K562 (cell line): ENCODE results near the gene OR1N2. TPM values are rescaled to one million over a fixed set of nuclear protein-coding genes. Genes with fewer than 3 reads are reported as not detected.

ENCODE experiments used
- ADNP ChIP-seq: fragments of 200-800 bp; sonication (Bioruptor generic); IDR thresholded peaks from 2 replicates; pipeline ENCODE4 v1.6.1; 2016; ENCODE audit warnings: missing genetic modification characterization, missing compliant biosample characterization
- IFI16 ChIP-seq: fragments of 250-450 bp; sonication (Bioruptor Pico); IDR thresholded peaks from 2 replicates; pipeline ENCODE4 v2.1.2; 2022; ENCODE audit warnings: mild to moderate bottlenecking, inconsistent platforms
- TAF15 ChIP-seq: fragments of 200-400 bp; formaldehyde crosslinking; IDR thresholded peaks from 2 replicates; pipeline ENCODE4 v1.6.1; 2017; ENCODE audit warnings: mild to moderate bottlenecking, low read depth, low read length, moderate library complexity
- THRAP3 ChIP-seq: fragments of 450-650 bp; IDR thresholded peaks from 2 replicates; pipeline ENCODE4 v1.6.1; 2016; ENCODE audit warnings: mild to moderate bottlenecking, inconsistent platforms, borderline replicate concordance
- polyA plus RNA-seq, 8 experiments: library from polyadenylated mRNA; depleted of rRNA in 4 of 8; stranded (reverse) in 5 of 8; unstranded in 3 of 8; fragments of >200 nt; fragmentation: Nextera tagmentation in 2 of 8; fragmentation: Illumina TruSeq in 1 of 8; extraction: Ambion mirVana in 2 of 8; extraction: Trizol in 1 of 8; gene quantifications; 2 replicates each; pipeline versions ENCODE4 v1.2.1 to v1.2.3, GENCODE V29; 2011 to 2014; ENCODE audit warnings: inconsistent platforms in 1 of 8, missing spikeins in 1 of 8
- total RNA-seq, 7 experiments: library from RNA; depleted of rRNA in 6 of 7; stranded (reverse); fragments of >200 nt in 6 of 7; fragmentation: Illumina TruSeq in 2 of 7; extraction: Trizol in 2 of 7; gene quantifications; 2 replicates each; pipeline versions ENCODE4 v1.2.1 to v1.2.3, GENCODE V29; 2011 to 2021; ENCODE audit warnings: low replicate concordance in 1 of 7
- TF ChIP-seq, protein P1 (sequence below): fragments of 450-650 bp; IDR thresholded peaks from 2 replicates; pipeline ENCODE4 v1.6.1; 2017; ENCODE audit warnings: antibody characterized with exemption, mild to moderate bottlenecking
- TF ChIP-seq, protein P2 (sequence below): sonication (generic); formaldehyde crosslinking; IDR thresholded peaks from 2 replicates; pipeline ENCODE4 v1.8.1; 2023; ENCODE audit warnings: mild to moderate bottlenecking, missing genetic modification reagents, moderate library complexity

OR1N2 gene
- total and polyA plus RNA-seq, 9 of the 15 experiments (the other 6 are each of a cell fraction or from before 2014, with no cell fraction given) = not detected

- TF ChIP-seq, protein P1, sequence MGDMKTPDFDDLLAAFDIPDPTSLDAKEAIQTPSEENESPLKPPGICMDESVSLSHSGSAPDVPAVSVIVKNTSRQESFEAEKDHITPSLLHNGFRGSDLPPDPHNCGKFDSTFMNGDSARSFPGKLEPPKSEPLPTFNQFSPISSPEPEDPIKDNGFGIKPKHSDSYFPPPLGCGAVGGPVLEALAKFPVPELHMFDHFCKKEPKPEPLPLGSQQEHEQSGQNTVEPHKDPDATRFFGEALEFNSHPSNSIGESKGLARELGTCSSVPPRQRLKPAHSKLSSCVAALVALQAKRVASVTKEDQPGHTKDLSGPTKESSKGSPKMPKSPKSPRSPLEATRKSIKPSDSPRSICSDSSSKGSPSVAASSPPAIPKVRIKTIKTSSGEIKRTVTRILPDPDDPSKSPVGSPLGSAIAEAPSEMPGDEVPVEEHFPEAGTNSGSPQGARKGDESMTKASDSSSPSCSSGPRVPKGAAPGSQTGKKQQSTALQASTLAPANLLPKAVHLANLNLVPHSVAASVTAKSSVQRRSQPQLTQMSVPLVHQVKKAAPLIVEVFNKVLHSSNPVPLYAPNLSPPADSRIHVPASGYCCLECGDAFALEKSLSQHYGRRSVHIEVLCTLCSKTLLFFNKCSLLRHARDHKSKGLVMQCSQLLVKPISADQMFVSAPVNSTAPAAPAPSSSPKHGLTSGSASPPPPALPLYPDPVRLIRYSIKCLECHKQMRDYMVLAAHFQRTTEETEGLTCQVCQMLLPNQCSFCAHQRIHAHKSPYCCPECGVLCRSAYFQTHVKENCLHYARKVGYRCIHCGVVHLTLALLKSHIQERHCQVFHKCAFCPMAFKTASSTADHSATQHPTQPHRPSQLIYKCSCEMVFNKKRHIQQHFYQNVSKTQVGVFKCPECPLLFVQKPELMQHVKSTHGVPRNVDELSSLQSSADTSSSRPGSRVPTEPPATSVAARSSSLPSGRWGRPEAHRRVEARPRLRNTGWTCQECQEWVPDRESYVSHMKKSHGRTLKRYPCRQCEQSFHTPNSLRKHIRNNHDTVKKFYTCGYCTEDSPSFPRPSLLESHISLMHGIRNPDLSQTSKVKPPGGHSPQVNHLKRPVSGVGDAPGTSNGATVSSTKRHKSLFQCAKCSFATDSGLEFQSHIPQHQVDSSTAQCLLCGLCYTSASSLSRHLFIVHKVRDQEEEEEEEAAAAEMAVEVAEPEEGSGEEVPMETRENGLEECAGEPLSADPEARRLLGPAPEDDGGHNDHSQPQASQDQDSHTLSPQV = no peak
- TF ChIP-seq TAF15 (no peak), ADNP (tag) (no peak), THRAP3 (no peak), IFI16 (CRISPR knock-in tag) (no peak)
- TF ChIP-seq, protein P2, sequence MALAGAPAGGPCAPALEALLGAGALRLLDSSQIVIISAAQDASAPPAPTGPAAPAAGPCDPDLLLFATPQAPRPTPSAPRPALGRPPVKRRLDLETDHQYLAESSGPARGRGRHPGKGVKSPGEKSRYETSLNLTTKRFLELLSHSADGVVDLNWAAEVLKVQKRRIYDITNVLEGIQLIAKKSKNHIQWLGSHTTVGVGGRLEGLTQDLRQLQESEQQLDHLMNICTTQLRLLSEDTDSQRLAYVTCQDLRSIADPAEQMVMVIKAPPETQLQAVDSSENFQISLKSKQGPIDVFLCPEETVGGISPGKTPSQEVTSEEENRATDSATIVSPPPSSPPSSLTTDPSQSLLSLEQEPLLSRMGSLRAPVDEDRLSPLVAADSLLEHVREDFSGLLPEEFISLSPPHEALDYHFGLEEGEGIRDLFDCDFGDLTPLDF (CRISPR knock-in tag) = no peak
Measured at GRCh38 chr9:122527193-122527592, 25.7 kb upstream of the OR1N2 start, which contains the start of gene OR1N1 (continued).
